DOHH2 (cell line): ENCODE measurements around the gene SLC6A17.

Experiments
- EZH2phosphoT487 ChIP-seq: fragments of 200-600 bp; sonication (generic); IDR thresholded peaks from 2 replicates; pipeline ENCODE4 v1.6.1; 2017; ENCODE audit warnings: borderline replicate concordance, mild to moderate bottlenecking, antibody characterized with exemption, low read length, moderate library complexity, mixed read lengths
- TF ChIP-seq, protein P1 (sequence below): fragments of 200-600 bp; sonication (generic); IDR thresholded peaks from one replicate; pipeline ENCODE4 v1.5.1; 2014; ENCODE audit warnings: antibody characterized with exemption, mild to moderate bottlenecking, low read depth, low read length; ENCODE audit not compliant: poor library complexity, severe bottlenecking

DNA sequence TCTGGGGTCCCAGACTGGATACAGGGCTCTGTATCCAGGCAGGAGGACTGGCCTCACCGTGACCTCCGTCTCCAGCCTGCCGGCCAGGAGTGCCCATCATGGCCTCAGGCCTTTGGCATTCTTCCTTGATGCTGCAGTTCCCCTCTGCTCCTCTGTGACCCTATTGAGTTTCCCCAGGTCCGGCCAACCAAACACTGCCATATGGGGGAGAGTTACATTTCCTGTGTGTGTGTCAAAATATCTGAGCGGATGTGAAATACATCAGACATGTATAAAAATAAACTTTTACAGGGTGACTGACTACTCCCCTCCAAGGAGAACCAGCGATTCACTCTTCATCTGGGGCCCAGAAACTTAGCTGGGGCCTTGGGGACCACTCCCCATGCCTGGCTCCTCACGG, 48.2 kb upstream of the SLC6A17 start:
- no peak for TF ChIP-seq EZH2phosphoT487
- TF ChIP-seq, protein P1, sequence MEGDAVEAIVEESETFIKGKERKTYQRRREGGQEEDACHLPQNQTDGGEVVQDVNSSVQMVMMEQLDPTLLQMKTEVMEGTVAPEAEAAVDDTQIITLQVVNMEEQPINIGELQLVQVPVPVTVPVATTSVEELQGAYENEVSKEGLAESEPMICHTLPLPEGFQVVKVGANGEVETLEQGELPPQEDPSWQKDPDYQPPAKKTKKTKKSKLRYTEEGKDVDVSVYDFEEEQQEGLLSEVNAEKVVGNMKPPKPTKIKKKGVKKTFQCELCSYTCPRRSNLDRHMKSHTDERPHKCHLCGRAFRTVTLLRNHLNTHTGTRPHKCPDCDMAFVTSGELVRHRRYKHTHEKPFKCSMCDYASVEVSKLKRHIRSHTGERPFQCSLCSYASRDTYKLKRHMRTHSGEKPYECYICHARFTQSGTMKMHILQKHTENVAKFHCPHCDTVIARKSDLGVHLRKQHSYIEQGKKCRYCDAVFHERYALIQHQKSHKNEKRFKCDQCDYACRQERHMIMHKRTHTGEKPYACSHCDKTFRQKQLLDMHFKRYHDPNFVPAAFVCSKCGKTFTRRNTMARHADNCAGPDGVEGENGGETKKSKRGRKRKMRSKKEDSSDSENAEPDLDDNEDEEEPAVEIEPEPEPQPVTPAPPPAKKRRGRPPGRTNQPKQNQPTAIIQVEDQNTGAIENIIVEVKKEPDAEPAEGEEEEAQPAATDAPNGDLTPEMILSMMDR = no peak
